Inflammatory macrophage (primary cell): Measurements from ENCODE around the gene CSRNP3.
"Not testable (repeated sequence)": the region's sequence is repeated elsewhere in the genome, so short reads cannot be mapped to it uniquely, and the experiment has no call there.

Experiments
- DNase-seq, 2 donors: peaks; one replicate each; pipeline ENCODE4 v3.0.0-alpha.2; 2020 to 2022

Gene CSRNP3

DNA sequence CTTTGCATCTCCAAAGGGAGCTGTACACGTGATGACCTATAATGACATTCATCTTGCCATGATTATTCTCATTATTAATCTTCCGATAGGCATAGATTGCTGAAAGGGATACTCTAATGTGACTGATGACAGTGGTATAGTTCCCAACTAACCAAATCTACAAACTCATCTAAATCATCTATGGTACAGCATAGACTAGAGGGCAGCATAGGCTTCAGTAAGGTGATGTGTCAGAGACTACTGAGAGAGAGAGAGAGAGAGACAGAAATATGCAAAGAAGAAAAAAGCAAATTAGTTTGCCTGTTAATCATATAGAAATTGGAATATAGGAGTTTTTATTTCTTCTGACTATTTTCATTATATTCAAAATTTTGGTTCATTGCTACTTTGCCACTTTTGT, 89.3 kb downstream of the CSRNP3 start:
- DNase-seq: no peak

DNA sequence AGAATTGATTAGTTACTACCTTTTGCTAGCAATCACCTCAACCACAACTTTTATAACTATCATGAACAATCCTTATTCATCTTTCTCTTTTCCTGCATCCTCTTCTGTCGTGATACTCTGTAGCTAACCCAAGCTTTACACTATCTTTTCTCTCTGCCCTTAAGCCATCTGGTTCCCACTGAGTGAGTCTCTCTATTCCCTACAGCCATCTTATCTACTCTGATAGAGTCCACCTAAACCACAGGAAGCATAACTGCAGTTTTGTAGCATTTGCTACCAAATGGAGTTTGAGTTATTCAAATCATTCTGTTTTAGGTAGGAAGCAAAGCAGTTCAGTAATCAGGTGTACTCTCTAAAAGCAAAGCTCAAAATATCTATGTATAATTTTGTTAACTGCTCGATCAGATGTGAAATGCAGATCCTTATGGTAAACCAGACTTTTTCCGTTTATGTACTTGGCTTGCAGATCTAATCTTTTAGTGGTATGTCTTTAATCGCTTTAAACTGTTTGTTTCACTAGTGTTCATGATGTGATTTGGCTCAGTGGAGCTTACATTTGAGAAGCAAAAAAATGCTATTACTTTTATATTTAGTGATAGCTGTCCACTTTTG, 91.0 kb downstream of the CSRNP3 start:
- no peak for DNase-seq

DNA sequence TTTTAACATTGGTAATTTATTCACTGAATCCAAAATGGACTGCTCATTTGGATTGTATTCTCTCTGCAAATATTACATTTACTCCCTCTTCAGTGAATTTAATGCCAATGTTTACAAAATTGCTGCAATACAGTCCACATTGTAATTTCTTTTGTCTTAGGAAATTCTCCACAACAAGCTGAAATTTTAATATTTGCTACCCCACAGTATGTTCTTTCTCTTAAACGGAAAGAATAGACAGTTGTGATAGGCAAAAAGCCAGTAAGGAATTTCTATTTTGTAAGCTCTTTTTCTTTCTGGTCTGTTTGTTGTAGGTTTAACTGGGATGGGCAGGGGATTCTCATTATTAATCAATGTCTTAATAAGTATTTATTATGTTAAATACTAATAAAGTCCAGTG, 92.0 kb downstream of the CSRNP3 start:
- DNase-seq: no peak

DNA sequence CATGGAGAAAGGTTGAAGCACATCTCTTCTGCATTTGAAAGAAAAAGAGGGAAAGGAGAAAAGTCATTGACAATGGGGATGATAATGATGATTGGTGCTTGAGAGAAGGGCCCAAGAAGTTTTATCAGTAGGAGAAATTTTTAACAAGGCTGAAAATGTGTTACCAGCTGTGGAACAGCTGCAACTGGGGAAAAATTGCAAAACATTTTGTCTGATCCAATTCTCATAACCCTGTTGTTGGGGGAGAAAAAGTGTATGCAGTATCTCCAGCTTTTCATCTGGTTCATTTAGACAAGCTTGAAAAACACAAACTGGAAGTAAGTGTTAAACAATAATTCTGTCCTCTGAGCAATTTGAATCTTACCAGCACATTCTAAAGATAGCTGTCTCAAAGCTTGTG, 92.7 kb downstream of the CSRNP3 start:
- DNase-seq: no peak

DNA sequence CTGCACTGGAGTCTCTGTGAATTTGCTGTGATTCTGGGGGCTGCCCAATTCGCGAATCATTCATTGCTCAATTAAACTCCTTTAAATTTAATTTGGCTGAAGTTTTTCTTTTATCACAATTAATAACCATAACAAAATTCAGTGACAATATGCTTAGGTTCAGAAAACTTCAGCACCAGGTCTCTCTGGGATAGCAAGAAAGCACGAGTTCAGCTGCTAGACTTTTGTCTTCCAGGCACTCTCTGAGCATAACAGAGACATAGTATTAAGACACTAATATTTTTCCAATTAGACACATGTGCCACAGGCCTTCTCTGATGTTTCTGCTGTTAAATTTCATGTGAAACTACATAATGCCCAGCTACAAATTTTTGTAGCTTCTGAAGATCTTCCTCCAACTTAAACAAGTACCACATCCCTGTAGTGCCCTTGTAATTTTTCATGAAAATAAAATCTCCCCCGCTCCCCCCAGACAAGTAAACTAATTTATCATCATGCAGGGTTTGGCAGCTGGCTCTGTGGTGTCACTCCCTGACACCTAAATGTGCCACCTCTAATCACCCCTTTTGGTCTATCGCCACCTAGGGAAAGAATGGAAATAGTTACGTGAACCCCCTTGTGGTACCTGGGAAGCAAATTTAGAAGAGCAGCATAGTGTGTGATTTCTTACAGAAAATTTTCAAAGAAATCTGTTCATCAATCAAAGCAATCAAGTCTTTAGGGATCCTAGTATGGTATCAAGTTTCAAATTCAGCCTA, 94.1 kb downstream of the CSRNP3 start:
- DNase-seq: no peak

DNA sequence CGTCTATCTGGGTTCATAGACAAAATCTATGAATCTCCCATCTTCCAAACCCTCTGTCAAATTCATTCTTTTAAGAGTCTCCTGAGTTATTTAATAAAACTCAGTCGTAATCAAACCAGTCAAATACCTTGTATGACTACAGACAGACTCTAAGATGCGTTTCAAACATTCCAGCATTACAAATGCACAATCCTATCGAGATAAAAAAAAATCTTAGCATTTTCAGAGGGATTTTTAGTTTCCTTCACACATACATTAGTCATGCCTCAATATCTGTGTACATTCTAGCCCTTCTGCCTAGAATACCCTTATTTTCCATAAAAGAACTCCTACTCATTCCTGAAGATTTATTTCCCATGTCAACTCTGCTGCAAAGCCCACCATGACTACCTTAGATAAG, 96.5 kb downstream of the CSRNP3 start:
- DNase-seq: no peak

DNA sequence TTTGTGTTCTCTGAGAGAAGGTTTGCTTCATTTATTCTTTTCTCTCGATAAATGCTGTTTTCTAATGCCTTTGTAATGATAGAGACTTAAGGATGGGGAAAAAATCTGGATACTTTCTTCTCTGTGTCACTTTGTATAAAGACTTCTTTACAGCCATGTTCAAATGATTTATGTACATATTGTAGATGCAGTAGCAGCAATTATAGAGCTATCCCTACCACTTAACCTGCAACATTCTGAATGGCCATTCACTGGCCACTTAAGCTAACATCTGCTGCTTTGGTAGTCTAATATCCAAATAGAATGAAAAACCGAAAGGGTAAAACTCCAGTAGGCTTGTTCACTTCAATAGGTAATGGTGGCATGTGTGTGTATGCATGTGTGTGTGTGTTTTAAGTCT, 97.8 kb downstream of the CSRNP3 start:
- no peak for DNase-seq

DNA sequence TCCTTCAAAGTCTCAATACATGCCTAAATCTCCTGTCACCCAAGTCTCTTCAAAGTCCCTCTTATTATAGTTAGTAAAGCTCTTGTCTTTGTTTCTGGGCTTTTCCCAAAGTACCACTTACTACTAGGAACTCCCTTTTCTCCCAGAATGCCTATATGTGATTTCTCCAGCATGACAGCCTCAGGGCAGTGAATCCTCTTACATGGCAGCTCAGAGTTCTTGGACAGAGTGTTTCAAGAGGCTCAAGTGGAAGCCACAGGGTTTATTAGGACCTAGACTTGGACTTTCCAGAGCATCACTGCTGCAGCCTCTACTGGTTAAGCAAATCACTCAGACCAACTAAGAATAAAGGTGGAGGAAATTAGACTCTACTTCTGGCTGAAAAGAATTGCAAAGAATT, 98.9 kb downstream of the CSRNP3 start:
- no peak for DNase-seq

DNA sequence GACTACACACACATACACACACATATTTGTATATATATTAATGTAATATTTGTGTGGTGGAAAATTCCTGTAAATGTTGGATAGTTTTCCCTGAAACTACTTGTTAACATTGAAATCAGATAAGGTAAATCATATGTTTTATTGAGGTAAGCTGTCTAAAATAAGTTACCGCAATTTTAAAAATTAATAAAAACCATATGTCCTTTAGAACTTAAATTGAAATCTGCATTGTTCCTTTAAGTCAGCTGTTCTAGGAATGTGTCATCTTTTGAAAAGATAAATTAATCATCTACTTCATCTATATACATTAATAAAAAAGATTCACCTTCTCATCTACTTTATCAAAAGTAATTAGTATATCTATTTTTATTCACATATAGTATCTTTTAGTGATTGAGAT, 102.0 kb downstream of the CSRNP3 start:
- DNase-seq: no peak

DNA sequence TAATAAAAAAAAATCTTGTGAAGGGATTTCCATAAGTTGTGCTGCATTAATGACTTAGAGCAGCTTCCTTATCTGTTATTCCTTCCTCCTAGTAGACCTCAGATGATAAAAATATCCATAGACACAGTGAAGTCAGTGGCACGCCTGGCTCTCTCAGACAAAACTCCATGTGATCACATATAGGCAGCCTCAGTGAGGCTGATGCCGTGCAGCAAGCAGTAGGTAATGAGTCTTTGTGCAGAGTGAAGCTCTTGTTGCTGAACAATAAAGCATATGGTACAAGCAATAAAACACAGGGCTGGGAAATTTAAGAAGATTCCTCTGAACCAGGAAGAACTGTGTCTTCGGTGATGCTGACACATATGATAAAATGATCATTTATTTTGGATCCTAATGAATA, 102.7 kb downstream of the CSRNP3 start:
- no peak for DNase-seq

DNA sequence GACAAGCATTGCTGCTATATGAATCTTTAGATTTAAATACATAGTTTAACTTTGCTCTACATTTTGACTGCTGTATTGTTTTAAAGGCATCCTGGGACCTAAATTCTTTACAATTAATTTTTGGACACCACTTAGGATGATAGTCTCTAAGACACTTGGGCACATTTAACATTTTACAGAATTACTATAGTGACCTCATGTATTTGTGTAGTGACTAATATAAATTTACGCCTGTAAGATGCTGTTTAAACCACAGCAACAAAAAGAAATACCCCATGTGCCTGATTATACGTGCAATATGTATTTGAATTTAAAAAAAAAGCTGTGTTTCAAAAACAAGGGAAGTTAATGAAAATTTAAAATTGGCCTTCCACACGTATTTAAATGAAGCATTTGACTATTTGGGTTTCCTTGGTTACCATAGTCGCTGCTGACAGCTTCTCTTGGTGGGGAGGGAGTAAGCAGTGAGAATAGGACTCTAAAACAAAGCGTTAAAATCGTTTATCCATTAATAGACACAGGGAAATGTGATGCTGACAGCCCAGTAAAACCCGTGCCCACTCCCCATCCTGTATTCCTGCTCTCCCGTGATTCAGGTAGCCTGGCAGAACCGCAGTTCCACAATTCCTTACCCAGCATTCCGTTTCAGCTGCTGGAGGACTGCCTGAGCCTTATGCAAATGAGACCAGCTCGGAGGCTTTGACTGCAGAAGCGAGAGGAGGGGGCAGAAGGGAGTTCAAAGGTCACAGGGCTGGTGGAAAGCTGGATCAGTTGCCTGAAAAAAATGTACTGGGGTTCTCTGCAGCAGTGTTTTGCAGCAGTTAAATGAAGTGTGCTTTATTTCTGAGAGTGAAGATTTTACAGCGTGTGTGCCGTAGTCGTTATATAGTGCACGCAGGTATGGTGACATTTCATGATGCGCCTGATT, 104.3 kb downstream of the CSRNP3 start:
- no peak for DNase-seq

DNA sequence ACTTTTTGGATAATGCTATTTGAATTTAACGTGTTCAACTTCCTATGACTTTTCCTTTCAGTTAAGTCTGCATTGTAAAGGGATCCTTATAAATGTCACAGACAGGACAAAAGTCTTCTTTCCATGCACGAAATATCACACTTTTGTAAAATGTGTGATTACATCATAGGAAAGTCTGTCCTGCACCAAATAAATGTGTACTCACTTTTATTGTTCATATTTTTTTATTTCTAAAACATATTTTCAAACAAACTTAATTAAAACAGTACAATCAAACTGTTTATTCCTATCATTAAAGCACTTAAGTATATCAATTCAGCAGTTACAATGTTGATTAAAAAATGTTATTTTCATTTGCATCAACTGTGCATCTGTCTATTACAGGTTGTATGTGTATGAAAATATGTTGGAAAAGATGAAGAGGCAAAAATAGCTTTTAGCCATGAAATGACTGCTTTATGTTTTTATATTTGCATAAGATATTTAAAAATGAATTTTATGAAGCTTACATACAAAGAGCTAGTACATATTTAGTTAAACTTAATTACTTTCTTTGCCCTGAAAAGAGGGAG, 105.6 kb downstream of the CSRNP3 start:
- DNase-seq: no peak

DNA sequence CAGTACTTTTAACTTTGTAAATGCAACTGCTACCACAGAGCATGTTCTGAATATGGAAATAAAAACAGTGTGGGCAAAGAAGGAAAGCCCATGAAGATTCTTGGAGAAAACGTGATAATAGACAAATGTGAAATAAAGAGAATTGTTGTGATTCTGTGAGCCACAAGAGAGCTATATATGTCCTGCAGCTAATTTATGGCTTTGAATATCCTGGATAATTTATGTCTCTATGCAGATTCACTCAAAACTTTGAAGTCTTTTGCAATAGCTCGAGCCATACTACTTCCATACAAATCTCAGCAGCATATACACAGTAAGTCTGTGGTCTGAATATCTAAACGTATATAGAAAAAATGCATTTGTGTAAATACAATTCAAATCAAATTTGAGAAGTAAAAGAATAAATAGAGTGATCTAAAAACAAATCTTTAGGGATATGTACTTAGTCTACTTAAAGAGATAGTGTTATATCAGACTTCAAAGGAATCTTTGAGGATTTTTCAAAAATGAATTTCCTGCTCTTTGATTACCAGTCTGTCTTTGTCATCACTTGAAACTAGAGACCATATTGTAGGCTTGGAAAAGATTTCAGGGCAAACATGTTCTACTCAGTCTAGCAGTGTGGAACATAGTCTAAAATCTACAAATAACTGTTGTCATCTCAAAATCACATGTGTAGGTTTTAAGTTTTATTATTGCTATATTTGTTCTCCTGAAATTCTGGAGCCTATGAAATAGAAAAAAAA, 107.1 kb downstream of the CSRNP3 start:
- no peak for DNase-seq

DNA sequence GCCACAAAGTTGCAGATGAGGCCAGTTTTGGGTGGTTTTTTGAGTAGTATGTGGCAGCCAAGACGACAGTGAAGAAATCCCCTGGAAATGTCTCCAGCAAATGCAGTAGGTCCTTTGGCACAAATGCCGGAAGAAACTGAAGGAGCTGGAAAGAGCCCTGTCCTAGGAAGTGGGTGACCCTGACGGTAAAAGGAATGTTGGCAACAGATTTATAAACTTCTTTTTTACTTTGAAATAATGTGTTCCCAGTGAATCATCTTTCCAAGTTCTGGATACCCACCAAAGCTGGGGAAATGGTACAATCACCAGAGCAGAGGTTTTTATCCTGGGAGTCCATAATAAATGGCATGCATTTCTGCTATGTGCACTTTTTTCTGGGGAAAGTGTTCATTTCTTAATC, 112.9 kb downstream of the CSRNP3 start:
- DNase-seq: no peak

DNA sequence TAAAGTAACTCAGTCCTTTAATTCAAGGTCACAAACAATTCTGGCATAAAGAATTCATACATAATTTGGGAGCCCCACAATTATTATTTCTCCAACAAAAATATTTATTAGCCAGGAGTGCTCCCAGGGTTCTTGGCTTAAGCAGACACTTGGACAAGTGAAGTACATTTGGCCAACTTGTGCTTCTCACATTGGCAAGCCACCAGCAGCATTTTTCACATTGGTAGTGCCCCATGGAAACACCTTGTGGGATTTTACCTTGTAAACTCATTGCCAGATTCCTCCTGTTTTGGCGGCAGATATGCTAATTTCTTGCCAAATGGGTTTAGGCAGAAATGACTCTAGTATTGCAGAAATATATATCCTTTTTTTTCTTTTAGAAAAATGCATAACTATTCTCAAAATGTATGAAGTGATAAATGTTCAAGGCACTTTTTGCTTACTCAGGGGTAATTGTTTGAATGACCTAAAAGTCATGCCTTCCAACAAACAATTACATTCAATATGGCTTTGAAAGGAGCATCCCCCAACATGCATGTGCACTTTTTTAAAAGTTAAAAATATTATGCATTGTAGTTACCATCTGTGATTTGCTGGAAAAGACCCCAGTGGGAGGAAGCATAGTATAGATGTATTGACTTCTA, 113.5 kb downstream of the CSRNP3 start:
- DNase-seq: no peak

DNA sequence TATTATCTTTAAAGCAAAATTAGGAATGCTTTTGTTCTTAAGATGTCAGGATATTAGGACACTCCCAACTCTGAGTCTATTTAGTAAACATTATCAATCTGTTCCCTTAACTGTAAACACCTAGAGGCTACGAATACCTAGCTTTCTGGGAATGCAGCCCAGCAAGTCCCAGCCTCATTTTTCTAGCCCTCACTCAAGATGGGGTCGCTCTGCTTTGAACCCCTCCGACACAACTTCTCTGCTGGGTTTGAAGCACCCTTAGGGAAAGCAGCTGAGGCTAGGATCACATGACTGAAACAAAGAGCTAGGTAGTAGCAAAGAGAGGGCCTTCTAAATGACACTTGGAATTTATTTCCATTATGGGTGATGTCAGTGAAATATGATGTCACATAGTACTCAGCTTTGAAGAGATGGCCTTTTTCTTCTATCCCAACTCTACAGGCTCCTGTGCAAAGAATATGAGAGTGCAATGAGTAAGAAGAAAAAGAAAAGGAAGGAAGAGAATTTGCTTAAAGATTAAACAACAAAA, 114.7 kb downstream of the CSRNP3 start:
- no peak for DNase-seq

DNA sequence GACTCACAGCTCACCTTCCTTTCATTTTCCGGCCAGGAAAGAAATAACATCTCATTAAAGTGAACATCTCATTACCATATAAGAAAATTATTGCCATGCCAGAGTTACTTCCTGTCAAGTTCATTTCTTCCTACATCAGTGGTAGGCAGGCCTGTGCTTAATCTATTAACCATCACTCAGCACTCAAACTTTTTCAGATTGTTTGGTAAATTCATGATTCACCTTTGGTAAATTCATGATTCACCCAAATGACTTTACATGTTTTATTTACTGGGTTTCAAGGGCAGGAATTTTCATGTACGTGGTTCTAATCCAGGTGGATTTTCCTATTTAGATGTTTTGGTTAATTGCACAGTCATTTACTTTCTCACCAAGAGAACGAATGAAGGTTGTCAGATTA, 116.5 kb downstream of the CSRNP3 start:
- no peak for DNase-seq

DNA sequence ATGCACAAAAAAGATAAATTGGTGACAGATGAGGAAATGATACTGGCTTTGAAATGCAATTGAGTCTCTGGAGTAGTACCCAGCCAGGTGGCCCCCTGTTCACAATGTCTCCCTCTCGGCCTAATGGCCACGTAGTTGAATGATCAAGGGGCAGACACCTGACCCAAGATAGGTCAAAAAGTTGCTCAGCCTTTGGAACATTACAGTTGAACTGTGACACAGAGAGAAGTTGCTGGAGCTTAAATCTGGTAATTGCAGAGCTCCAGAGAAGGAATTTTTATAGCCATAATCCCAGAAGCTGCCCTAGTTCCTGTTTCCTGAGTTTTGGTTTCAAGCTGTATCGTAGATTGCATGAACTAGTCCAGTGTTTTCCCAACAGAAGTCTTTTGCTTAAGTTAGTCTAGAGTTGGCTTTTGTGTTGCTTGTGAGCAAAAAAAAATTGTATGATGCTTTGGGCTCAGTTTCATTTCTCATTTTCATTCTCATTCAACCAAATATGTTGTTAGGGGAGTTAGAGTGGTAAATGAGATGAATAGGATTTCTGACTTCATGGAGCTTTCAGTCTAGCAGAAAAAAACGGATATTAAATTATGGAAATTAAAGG, 117.9 kb downstream of the CSRNP3 start:
- DNase-seq: peak; percentile 4 to 7

DNA sequence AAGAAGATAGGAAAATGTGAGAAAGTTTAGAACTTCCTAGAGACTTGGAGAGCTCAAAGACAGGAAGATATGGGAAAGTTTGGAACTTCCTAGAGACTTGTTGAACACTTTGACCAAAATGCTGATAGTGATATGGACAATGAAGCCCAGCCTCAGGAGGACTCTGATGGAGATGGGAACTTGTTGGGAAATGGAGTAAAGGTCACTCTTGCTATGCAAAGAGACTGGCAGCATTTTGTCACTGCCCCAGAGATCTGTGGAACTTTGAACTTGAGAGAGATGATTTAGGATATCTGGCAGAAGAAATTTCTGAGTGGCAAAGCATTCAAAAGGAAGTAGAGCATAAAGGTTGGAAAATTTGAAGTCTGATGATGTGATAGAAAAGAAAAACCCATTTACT, 121.5 kb downstream of the CSRNP3 start:
- not testable (repeated sequence) for DNase-seq

DNA sequence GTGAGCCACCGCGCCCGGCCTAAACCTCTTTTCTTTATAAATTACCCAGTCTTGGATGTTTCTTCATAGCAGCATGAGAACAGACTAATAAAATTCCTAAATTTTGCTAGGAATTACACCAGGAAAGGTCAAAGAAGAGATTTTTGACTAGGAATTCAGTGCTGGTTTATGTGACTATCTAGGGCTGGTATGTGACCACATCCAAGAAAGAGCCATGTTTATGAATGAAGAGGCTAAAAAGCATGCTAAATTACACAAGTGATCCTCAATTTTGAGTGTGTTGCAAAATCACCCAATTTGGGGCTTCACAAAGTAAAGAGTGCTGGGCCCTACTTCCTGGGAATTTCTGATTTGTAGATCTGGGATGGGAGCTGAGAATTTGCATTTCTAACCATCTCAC, 123.6 kb downstream of the CSRNP3 start:
- no peak for DNase-seq

DNA sequence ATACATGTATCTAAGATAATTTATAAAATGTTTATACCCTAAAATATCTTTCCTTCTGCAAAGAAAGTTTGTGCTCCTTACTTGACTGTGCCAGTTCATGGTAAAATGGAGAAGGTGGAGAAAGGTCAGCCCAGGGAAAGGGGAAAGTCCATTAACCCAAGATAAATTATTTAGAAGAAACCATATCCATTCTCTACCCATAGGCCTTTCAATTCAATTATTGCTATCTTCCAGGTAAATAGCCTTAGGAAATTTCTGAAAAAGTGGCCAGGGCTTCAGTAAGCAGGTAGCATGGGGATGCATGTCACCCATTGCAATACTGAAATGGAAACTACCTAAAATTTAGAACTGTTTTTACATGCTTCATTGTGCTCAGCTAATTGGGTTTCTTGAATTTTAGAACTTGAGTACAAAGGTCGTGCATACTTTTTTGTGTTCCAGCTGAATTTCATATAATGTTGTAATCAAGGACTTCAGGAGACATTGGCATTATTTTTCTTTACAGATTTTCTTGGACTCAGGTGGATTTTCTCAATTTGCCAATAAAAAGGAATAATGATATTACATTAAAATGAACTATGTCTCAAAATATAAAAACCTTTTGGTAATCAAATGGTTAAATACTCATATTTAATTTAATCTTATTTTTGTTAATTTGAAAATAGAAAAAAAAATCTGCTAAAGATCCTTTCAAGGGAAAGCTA, 124.9 kb downstream of the CSRNP3 start:
- no peak for DNase-seq
